GM12878 (cell line): ENCODE data around the gene GGNBP2. TPM values are rescaled to one million over a fixed set of nuclear protein-coding genes. Genes with fewer than 3 reads are reported as not detected.

Experiments used
- CHD2 ChIP-seq: IDR thresholded peaks from 2 replicates; pipeline ENCODE4 v1.6.1; 2011; ENCODE audit warnings: low read depth, low read length, improper control_type of control experiment, borderline replicate concordance
- ESRRA ChIP-seq: IDR thresholded peaks from 2 replicates; pipeline ENCODE4 v1.6.1; 2012; ENCODE audit warnings: mild to moderate bottlenecking, low read length, improper control_type of control experiment
- GATAD2B ChIP-seq: fragments of 450-650 bp; conservative IDR thresholded peaks from 2 replicates; pipeline ENCODE4 v1.6.1; 2017; ENCODE audit warnings: low read depth, mild to moderate bottlenecking, moderate library complexity
- IKZF2 ChIP-seq, 2 experiments: fragments of 450-650 bp; IDR thresholded peaks; 2 replicates each; pipeline ENCODE4 v1.6.1; 2017; ENCODE audit warnings: mild to moderate bottlenecking in 2 of 2, moderate library complexity in 2 of 2
- MYC ChIP-seq: IDR thresholded peaks from 2 replicates; pipeline ENCODE4 v1.6.1; 2011; ENCODE audit warnings: mild to moderate bottlenecking, low read length, moderate library complexity, inconsistent platforms; ENCODE audit not compliant: insufficient read depth, insufficient replicate concordance, insufficient read length, severe bottlenecking
- NR2C2 ChIP-seq: IDR thresholded peaks from 2 replicates; pipeline ENCODE4 v1.6.1; 2011; ENCODE audit warnings: borderline replicate concordance, low read depth; ENCODE audit not compliant: control insufficient read depth, insufficient read length
- PML ChIP-seq: IDR thresholded peaks from 2 replicates; pipeline ENCODE4 v1.6.1; 2012; ENCODE audit warnings: low read length, inconsistent platforms
- POLR2AphosphoS5 ChIP-seq: IDR thresholded peaks from 2 replicates; pipeline ENCODE4 v1.6.1; 2011; ENCODE audit warnings: mild to moderate bottlenecking, low read length, inconsistent platforms
- RFX5 ChIP-seq: IDR thresholded peaks from 2 replicates; pipeline ENCODE4 v1.6.1; 2011; ENCODE audit warnings: low read depth, low read length, improper control_type of control experiment
- SMAD5 ChIP-seq: IDR thresholded peaks from 2 replicates; pipeline ENCODE4 v1.6.1; 2016; ENCODE audit warnings: antibody characterized with exemption, low read depth
- TBL1XR1 ChIP-seq: IDR thresholded peaks from 2 replicates; pipeline ENCODE4 v1.6.1; 2012; ENCODE audit warnings: low read depth, low read length, improper control_type of control experiment
- ZZZ3 ChIP-seq: IDR thresholded peaks from 2 replicates; pipeline ENCODE4 v1.6.1; 2011; ENCODE audit warnings: low read depth; ENCODE audit not compliant: control insufficient read depth, insufficient read length
- polyA plus RNA-seq, 11 experiments: library from polyadenylated mRNA; depleted of rRNA in 4 of 11; unstranded in 6 of 11; stranded (reverse) in 5 of 11; fragments of >200 nt; fragmentation: Nextera tagmentation in 4 of 11; fragmentation: Illumina TruSeq in 1 of 11; extraction: Ambion mirVana in 4 of 11; extraction: Trizol in 1 of 11; gene quantifications; 1 replicate in 1 of 11; 2 replicates in 10 of 11; pipeline versions ENCODE4 v1.2.1 to v1.2.3, GENCODE V29; 2011 to 2016; ENCODE audit warnings: inconsistent platforms in 2 of 11, missing spikeins in 2 of 11, low read depth in 1 of 11
- total RNA-seq, 4 experiments: library from RNA; depleted of rRNA in 3 of 4; stranded (reverse); fragments of >200 nt in 3 of 4; fragmentation: Illumina TruSeq in 1 of 4; extraction: Trizol in 1 of 4; gene quantifications; 2 replicates each; pipeline versions ENCODE4 v1.2.1 to v1.2.3, GENCODE V29; 2013 to 2021
- TF ChIP-seq, protein P1 (sequence below): fragments of 450-650 bp; formaldehyde crosslinking; IDR thresholded peaks from 2 replicates; pipeline ENCODE4 v1.5.0; 2022; ENCODE audit warnings: mild to moderate bottlenecking, missing genetic modification characterization
- TF ChIP-seq, protein P2 (sequence below): fragments of 150-350 bp; IDR thresholded peaks from 2 replicates; pipeline ENCODE4 v1.6.1; 2014; ENCODE audit warnings: mild to moderate bottlenecking, low read depth, low read length
- TF ChIP-seq, protein P3 (sequence below): fragments of 450-650 bp; IDR thresholded peaks from 2 replicates; pipeline ENCODE4 v1.6.1; 2017; ENCODE audit warnings: antibody characterized with exemption, mild to moderate bottlenecking, moderate library complexity
- TF ChIP-seq, protein P4 (sequence below): IDR thresholded peaks from 2 replicates; pipeline ENCODE4 v1.6.1; 2011; ENCODE audit warnings: borderline replicate concordance, low read depth, mild to moderate bottlenecking, moderate library complexity, low read length; ENCODE audit not compliant: insufficient read depth, poor library complexity, severe bottlenecking
- TF ChIP-seq, protein P5 (sequence below), 3 experiments: IDR thresholded peaks in 2 of 3; conservative IDR thresholded peaks in 1 of 3; 2 replicates each; pipeline ENCODE4 v1.5.1; 2011; ENCODE audit warnings: low read depth in 3 of 3, low read length in 3 of 3, mild to moderate bottlenecking in 3 of 3, control low read depth in 2 of 3, moderate library complexity in 2 of 3, inconsistent platforms in 1 of 3, mixed read lengths in 1 of 3; ENCODE audit not compliant: control insufficient read depth in 2 of 3, insufficient read depth in 1 of 3; ENCODE audit errors: extremely low read depth in 1 of 3

The GGNBP2 gene
- total and polyA plus RNA-seq, 10 of the 15 experiments (the other 5 are each of a cell fraction or from before 2014, with no cell fraction given), result 36.3 to 82.0 (median 50.0) TPM

DNA sequence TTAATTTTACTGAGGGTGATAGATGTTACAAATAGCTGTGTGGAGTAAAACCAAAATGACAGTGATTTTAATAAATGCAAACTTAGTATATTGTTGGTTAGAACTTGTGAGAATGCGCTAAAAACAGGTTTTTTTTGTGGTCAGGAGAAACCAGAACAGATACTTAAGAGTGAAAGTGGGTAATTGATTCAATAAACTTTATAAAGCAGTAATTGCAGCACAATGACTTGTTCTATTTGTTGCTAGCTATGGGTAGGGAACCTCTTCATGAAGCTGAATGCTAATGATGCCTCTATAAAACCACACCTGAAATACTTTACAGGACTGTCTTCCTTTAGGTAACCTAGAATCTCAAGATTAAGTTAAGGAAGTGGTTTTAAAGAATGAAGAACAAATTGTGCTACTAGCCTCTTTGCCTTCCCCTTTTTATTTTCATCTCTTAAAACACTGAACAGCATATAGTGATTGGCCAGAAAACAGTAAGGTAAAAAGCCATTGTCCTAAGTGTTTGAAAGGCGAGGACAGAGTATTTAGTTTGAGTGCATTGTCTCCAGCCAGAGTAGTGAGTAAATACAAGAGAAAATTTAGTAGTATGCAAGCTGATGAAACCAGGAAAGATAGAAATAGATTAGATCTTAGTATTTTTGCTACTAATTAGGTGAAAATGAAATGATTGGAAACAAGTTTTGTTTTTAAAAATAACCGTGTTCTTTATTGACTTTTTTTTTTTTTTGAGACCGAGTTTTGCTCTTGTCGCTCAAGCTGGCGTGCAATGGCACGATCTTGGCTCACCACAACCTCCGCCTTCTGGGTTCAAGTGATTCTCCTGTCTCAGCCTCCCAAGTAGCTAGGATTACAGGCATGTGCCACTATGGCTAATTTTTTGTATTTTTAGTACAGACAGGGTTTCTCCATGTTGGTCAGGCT is 6.0 kb downstream of the GGNBP2 start (continued):
- TF ChIP-seq, protein P1, sequence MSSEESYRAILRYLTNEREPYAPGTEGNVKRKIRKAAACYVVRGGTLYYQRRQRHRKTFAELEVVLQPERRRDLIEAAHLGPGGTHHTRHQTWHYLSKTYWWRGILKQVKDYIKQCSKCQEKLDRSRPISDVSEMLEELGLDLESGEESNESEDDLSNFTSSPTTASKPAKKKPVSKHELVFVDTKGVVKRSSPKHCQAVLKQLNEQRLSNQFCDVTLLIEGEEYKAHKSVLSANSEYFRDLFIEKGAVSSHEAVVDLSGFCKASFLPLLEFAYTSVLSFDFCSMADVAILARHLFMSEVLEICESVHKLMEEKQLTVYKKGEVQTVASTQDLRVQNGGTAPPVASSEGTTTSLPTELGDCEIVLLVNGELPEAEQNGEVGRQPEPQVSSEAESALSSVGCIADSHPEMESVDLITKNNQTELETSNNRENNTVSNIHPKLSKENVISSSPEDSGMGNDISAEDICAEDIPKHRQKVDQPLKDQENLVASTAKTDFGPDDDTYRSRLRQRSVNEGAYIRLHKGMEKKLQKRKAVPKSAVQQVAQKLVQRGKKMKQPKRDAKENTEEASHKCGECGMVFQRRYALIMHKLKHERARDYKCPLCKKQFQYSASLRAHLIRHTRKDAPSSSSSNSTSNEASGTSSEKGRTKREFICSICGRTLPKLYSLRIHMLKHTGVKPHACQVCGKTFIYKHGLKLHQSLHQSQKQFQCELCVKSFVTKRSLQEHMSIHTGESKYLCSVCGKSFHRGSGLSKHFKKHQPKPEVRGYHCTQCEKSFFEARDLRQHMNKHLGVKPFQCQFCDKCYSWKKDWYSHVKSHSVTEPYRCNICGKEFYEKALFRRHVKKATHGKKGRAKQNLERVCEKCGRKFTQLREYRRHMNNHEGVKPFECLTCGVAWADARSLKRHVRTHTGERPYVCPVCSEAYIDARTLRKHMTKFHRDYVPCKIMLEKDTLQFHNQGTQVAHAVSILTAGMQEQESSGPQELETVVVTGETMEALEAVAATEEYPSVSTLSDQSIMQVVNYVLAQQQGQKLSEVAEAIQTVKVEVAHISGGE (CRISPR knock-in tag), result no peak
- TF ChIP-seq RFX5 (no peak), CHD2 (no peak), NR2C2 (no peak), MYC (no peak), GATAD2B (no peak), ZZZ3 (no peak), PML (no peak), ESRRA (no peak), SMAD5 (no peak), TBL1XR1 (no peak), IKZF2 (IDR thresholded peaks at IDR 0.05) (peak; percentile 7 to 66; a peak in 2 of 4 replicates), POLR2AphosphoS5 (no peak)
- TF ChIP-seq, protein P2, sequence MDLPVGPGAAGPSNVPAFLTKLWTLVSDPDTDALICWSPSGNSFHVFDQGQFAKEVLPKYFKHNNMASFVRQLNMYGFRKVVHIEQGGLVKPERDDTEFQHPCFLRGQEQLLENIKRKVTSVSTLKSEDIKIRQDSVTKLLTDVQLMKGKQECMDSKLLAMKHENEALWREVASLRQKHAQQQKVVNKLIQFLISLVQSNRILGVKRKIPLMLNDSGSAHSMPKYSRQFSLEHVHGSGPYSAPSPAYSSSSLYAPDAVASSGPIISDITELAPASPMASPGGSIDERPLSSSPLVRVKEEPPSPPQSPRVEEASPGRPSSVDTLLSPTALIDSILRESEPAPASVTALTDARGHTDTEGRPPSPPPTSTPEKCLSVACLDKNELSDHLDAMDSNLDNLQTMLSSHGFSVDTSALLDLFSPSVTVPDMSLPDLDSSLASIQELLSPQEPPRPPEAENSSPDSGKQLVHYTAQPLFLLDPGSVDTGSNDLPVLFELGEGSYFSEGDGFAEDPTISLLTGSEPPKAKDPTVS, result no peak
- TF ChIP-seq, protein P3, sequence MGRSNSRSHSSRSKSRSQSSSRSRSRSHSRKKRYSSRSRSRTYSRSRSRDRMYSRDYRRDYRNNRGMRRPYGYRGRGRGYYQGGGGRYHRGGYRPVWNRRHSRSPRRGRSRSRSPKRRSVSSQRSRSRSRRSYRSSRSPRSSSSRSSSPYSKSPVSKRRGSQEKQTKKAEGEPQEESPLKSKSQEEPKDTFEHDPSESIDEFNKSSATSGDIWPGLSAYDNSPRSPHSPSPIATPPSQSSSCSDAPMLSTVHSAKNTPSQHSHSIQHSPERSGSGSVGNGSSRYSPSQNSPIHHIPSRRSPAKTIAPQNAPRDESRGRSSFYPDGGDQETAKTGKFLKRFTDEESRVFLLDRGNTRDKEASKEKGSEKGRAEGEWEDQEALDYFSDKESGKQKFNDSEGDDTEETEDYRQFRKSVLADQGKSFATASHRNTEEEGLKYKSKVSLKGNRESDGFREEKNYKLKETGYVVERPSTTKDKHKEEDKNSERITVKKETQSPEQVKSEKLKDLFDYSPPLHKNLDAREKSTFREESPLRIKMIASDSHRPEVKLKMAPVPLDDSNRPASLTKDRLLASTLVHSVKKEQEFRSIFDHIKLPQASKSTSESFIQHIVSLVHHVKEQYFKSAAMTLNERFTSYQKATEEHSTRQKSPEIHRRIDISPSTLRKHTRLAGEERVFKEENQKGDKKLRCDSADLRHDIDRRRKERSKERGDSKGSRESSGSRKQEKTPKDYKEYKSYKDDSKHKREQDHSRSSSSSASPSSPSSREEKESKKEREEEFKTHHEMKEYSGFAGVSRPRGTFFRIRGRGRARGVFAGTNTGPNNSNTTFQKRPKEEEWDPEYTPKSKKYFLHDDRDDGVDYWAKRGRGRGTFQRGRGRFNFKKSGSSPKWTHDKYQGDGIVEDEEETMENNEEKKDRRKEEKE, result no peak
- TF ChIP-seq, protein P4, sequence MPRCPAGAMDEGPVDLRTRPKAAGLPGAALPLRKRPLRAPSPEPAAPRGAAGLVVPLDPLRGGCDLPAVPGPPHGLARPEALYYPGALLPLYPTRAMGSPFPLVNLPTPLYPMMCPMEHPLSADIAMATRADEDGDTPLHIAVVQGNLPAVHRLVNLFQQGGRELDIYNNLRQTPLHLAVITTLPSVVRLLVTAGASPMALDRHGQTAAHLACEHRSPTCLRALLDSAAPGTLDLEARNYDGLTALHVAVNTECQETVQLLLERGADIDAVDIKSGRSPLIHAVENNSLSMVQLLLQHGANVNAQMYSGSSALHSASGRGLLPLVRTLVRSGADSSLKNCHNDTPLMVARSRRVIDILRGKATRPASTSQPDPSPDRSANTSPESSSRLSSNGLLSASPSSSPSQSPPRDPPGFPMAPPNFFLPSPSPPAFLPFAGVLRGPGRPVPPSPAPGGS, result no peak
- TF ChIP-seq, protein P5, sequence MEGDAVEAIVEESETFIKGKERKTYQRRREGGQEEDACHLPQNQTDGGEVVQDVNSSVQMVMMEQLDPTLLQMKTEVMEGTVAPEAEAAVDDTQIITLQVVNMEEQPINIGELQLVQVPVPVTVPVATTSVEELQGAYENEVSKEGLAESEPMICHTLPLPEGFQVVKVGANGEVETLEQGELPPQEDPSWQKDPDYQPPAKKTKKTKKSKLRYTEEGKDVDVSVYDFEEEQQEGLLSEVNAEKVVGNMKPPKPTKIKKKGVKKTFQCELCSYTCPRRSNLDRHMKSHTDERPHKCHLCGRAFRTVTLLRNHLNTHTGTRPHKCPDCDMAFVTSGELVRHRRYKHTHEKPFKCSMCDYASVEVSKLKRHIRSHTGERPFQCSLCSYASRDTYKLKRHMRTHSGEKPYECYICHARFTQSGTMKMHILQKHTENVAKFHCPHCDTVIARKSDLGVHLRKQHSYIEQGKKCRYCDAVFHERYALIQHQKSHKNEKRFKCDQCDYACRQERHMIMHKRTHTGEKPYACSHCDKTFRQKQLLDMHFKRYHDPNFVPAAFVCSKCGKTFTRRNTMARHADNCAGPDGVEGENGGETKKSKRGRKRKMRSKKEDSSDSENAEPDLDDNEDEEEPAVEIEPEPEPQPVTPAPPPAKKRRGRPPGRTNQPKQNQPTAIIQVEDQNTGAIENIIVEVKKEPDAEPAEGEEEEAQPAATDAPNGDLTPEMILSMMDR (IDR thresholded peaks at IDR 0.05 in 2 of 3, conservative IDR thresholded peaks at IDR 0.05 in 1 of 3; ENCODE audit: control insufficient read depth in 2 of 3, extremely low read depth in 1 of 3, insufficient read depth in 1 of 3, low read depth in 3 of 3, low read length in 3 of 3), result no peak
